GM12801 (cell line): Measurements from ENCODE around the gene MAPK8IP3.

Experiments
- CTCF ChIP-seq: IDR thresholded peaks from one replicate; pipeline ENCODE4 v1.5.1; 2011; ENCODE audit warnings: control low read depth; ENCODE audit not compliant: insufficient read length; ENCODE audit errors: extremely low read depth

The MAPK8IP3 gene

GRCh38 chr16:1691276-1691675 lies 14.7 kb upstream of the MAPK8IP3 start:
- TF ChIP-seq CTCF: no peak

GRCh38 chr16:1691956-1692355 lies 14.0 kb upstream of the MAPK8IP3 start:
- no peak for TF ChIP-seq CTCF

GRCh38 chr16:1696863-1697262 lies 9.1 kb upstream of the MAPK8IP3 start:
- TF ChIP-seq CTCF: no peak

- TF ChIP-seq CTCF: no peak
These were observed 7.3 kb upstream of the MAPK8IP3 start for GRCh38 chr16:1698680-1699079.

- no peak for TF ChIP-seq CTCF
These were observed 5.7 kb upstream of the MAPK8IP3 start for GRCh38 chr16:1700246-1700645.

GRCh38 chr16:1701216-1701878 lies 4.6 kb upstream of the MAPK8IP3 start:
- no peak for TF ChIP-seq CTCF

GRCh38 chr16:1706386-1707192 lies 594 bp downstream of the MAPK8IP3 start:
- TF ChIP-seq CTCF: no peak
